ENCODE measurements around the gene GHRL.

DNA sequence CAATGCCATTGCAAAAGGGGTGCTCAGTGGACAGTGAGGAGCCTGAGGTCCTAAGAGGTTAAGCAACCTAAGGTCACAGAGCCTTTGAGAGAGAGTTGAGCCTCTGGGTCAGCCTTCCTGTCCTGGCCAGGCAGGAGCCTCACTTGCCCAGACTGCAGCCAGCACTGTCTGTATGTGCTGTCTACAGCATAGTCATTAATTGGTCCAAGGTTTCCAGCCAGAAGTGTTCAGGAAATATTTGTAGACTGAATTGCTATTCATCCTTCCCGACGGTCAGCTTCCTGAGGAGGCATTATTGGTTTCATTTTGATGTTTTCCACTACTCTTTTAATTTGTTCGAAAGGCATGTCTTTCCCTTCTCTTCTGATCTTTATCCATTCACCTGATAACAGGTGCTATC, 20.1 kb upstream of the GHRL start:
- TF ChIP-seq MXI1 (IDR thresholded peaks at IDR 0.05; ENCODE audit: borderline replicate concordance, low read depth, low read length) (no peak), BHLHE40 (IDR thresholded peaks at IDR 0.05; ENCODE audit: low read depth, low read length) (no peak), RFX5 (IDR thresholded peaks at IDR 0.05; ENCODE audit: low read depth, low read length) (no peak)
- TF ChIP-seq, protein P1, sequence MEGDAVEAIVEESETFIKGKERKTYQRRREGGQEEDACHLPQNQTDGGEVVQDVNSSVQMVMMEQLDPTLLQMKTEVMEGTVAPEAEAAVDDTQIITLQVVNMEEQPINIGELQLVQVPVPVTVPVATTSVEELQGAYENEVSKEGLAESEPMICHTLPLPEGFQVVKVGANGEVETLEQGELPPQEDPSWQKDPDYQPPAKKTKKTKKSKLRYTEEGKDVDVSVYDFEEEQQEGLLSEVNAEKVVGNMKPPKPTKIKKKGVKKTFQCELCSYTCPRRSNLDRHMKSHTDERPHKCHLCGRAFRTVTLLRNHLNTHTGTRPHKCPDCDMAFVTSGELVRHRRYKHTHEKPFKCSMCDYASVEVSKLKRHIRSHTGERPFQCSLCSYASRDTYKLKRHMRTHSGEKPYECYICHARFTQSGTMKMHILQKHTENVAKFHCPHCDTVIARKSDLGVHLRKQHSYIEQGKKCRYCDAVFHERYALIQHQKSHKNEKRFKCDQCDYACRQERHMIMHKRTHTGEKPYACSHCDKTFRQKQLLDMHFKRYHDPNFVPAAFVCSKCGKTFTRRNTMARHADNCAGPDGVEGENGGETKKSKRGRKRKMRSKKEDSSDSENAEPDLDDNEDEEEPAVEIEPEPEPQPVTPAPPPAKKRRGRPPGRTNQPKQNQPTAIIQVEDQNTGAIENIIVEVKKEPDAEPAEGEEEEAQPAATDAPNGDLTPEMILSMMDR (conservative IDR thresholded peaks at IDR 0.05; ENCODE audit: low read depth, low read length): no peak

Data from IMR-90 (cell line).